LNCaP clone FGC (cell line): ENCODE results near the gene PRKN.

ENCODE experiments used
- DNase-seq: peaks from one replicate; pipeline ENCODE4 v3.0.0-alpha.2; 2011; ENCODE audit warnings: low read depth
- H3K4me3 ChIP-seq: 2 replicates; pipeline ENCODE4 v1.5.1; 2011; ENCODE audit warnings: mild to moderate bottlenecking, low read depth, low read length, control low read depth
- CTCF ChIP-seq: IDR thresholded peaks from 2 replicates; pipeline ENCODE4 v1.5.1; 2012; ENCODE audit warnings: mild to moderate bottlenecking; ENCODE audit not compliant: control insufficient read depth, insufficient read depth; ENCODE audit errors: extremely low read depth

PRKN gene

GRCh38 chr6:161761966-161762365 is 965.6 kb downstream of the PRKN start:
- no peak for TF ChIP-seq CTCF
- no peak overlapping the region for H3K4me3 ChIP-seq
- no peak for DNase-seq

DNA sequence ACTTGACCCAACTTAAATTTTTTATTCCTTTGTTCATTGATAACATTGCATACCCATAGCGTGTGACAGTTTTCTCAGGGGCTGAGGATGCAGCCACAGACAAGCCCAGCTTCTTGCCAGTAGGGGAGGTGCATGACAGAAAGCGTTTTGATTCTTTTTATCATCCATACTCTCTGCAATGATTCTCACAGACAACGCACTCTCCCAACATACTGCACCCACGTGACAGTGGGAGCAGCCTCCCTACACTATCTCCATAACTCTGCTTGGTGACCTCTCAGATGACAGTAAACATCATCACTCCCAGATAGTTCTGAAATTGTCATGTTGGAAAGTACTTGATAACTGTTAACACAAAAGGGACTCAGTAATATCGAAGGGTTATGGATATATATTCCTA is 972.5 kb downstream of the PRKN start:
- TF ChIP-seq CTCF, result no peak
- no peak overlapping the region for H3K4me3 ChIP-seq
- no peak for DNase-seq

GRCh38 chr6:161750686-161751085 is 976.9 kb downstream of the PRKN start:
- DNase-seq, result no peak
- H3K4me3 ChIP-seq, result no peak overlapping the region
- no peak for TF ChIP-seq CTCF

- no peak overlapping the region for H3K4me3 ChIP-seq
- DNase-seq, result no peak
- TF ChIP-seq CTCF, result no peak
Observed at GRCh38 chr6:161749576-161749975, 978.0 kb downstream of the PRKN start.

DNA sequence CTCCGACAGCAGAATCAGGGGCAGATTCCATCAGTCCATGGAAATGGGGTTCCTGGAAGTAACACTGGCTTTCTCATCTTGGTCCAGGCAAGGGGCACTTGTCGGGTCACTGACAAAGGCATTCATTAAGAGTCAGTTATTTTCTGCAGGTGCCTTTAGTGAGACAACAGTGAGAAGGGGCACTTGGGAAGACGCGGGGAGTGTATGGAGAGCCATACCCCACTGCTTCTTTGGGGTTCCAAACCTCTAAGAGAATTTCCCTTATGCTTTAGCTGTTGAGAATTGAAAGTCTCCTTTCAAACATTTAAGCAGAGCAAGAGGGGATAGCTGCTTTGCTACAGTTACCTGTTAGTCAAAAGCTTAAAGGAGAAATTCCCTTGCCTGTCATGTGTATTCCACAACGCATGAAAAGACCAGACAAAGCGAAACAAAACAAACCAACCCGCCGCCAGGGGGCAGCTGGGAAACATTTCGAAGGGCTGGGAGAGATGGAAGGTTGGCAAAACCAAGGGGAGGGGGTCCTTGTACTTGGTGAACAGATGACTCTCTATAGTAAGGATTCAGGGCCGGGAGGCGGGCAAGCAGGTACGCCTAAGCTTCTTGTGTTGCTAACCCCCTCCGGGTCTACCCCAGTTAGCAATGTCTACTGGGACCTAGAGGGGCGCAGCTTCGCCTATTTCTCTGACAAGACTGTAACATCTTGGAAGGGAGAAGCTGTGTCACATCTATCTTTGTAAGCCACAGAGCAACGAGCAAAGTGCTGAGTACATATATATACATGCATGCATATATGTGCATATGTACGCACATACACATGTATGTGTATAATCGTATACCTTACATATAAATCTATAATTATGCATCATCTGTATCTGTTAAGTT is 978.8 kb downstream of the PRKN start:
- DNase-seq, result peak; percentile 11
- TF ChIP-seq CTCF, result peak; percentile 70
- peak overlapping the region; percentile 23; the same call in 1 of the 2 replicates for H3K4me3 ChIP-seq

DNA sequence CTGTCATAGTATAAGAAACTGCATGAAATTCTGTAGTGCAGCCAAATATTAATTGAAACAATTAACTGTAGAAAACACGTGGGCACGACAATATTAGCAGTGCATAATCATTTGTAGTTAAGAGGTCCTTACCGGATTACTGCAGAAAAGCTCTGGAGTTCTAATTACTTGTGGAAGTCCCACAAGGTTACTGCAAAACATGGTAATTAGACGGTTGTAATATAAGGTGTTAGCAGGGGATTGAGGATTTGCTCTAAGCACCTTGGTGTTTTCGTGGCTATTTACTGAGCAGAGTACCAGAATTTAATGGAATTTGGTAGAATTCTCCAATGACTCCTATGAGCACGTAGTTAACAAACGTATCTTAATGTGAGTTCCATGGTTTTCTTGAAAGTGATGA is 980.1 kb downstream of the PRKN start:
- no peak overlapping the region for H3K4me3 ChIP-seq
- DNase-seq, result no peak
- no peak for TF ChIP-seq CTCF

DNA sequence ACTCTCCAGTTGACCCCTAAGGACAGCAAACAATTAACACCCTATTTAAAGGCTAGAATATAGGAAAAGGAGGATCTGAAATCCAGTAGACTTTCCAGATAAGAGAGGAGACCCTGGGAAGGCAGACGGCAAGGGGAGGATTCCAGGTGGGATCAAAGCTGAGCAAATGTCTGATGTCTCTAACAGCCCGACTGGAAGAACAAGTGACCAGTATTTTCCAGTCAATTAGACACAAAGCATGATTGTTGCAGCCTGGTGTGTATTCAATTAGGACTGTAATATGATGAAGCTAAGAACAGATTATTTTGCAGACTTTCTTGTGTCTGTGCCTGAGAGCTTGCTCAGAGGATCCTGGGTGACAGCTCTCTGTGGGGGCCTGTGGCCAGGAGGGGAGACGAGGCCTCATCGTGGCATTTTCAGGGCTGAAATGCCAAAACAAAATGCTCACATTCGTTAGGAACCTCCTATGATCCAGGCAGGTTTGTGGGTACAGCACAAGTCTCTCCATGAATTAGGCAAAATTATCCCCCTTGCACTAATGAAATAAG is 981.9 kb downstream of the PRKN start:
- H3K4me3 ChIP-seq, result no peak overlapping the region
- no peak for DNase-seq
- TF ChIP-seq CTCF, result no peak
